ENCODE measurements around the gene PXMP4. TPM values are rescaled to one million over a fixed set of nuclear protein-coding genes. Genes with fewer than 3 reads are reported as not detected.

PXMP4 gene
- polyA plus RNA-seq, 1 experiment = 11.2 TPM

- CTCF ChIA-PET = no interaction called here
- H3K4me3 ChIP-seq (ENCODE audit: low read depth, low read length) = peak overlapping the region; percentile 69
- POLR2A ChIA-PET = no interaction called here
- TF ChIP-seq CTCF (IDR thresholded peaks at IDR 0.05; ENCODE audit: insufficient read depth, low read depth, low read length) = no peak
- H3K27me3 ChIP-seq (ENCODE audit: control insufficient read depth, insufficient read depth, low read length) = no peaks in the 10 kb centered on the region
- DNase-seq (ENCODE audit: low read depth) = no peak
- peaks cover 6% of the 10 kb centered on the region for H3K36me3 ChIP-seq (ENCODE audit: control insufficient read depth, insufficient read depth, low read length)
Observed at GRCh38 chr20:33673410-33674293, 46.5 kb downstream of the PXMP4 start.

GRCh38 chr20:33673114-33673409 is 47.0 kb downstream of the PXMP4 start:
- no peak for DNase-seq (ENCODE audit: low read depth)
- peak overlapping the region; percentile 69 for H3K4me3 ChIP-seq (ENCODE audit: low read depth, low read length)
- no peak for TF ChIP-seq CTCF (IDR thresholded peaks at IDR 0.05; ENCODE audit: insufficient read depth, low read depth, low read length)
- ChIA-PET CTCF (no interaction called here), POLR2A (no interaction called here)
- no peaks in the 10 kb centered on the region for H3K27me3 ChIP-seq (ENCODE audit: control insufficient read depth, insufficient read depth, low read length)
- peaks cover 6% of the 10 kb centered on the region for H3K36me3 ChIP-seq (ENCODE audit: control insufficient read depth, insufficient read depth, low read length)

GRCh38 chr20:33672426-33673113 is 47.5 kb downstream of the PXMP4 start:
- DNase-seq (ENCODE audit: low read depth) = no peak
- TF ChIP-seq CTCF (IDR thresholded peaks at IDR 0.05; ENCODE audit: insufficient read depth, low read depth, low read length) = no peak
- H3K4me3 ChIP-seq (ENCODE audit: low read depth, low read length) = no peak overlapping the region
- ChIA-PET POLR2A (no interaction called here), CTCF (interaction anchor here (0.8 kb wide), 1 partner anchor 219 kb away, joined by 3 read pairs; no protein-coding TSS in a partner anchor)
- no peaks in the 10 kb centered on the region for H3K27me3 ChIP-seq (ENCODE audit: control insufficient read depth, insufficient read depth, low read length)
- H3K36me3 ChIP-seq (ENCODE audit: control insufficient read depth, insufficient read depth, low read length) = peaks cover 6% of the 10 kb centered on the region

GRCh38 chr20:33671573-33672288 is 48.4 kb downstream of the PXMP4 start:
- ChIA-PET CTCF (interaction anchor here (0.8 to 1.5 kb wide), 2 partner anchors 214 to 218 kb away, joined by 3 to 4 read pairs; no protein-coding TSS in a partner anchor), POLR2A (no interaction called here)
- no peak for DNase-seq (ENCODE audit: low read depth)
- peaks cover 6% of the 10 kb centered on the region for H3K36me3 ChIP-seq (ENCODE audit: control insufficient read depth, insufficient read depth, low read length)
- no peak overlapping the region for H3K4me3 ChIP-seq (ENCODE audit: low read depth, low read length)
- no peaks in the 10 kb centered on the region for H3K27me3 ChIP-seq (ENCODE audit: control insufficient read depth, insufficient read depth, low read length)
- no peak for TF ChIP-seq CTCF (IDR thresholded peaks at IDR 0.05; ENCODE audit: insufficient read depth, low read depth, low read length)
